Mucosa of descending colon (tissue), 3 donors: ENCODE results near the gene FRAS1. TPM values are rescaled to one million over a fixed set of nuclear protein-coding genes. Genes with fewer than 3 reads are reported as not detected.

Experiments
- ATAC-seq: fragments of 200-7000 bp; cut with Tn5 transposase; one replicate; pipeline ENCODE4 v1.9.1; 2020; ENCODE audit warnings: mild to moderate bottlenecking, moderate library complexity
- DNase-seq, 3 donors: peaks; one replicate each; pipeline ENCODE4 v3.0.0-alpha.2; 2020
- H3K36me3 ChIP-seq: fragments of 200-600 bp; one replicate; pipeline ENCODE4 v1.8.0; 2021; ENCODE audit warnings: low read depth, mild to moderate bottlenecking
- H3K4me1 ChIP-seq: fragments of 200-600 bp; one replicate; pipeline ENCODE4 v1.8.0; 2021; ENCODE audit warnings: low read depth, mild to moderate bottlenecking
- H3K4me3 ChIP-seq: fragments of 200-600 bp; one replicate; pipeline ENCODE4 v1.8.0; 2021; ENCODE audit warnings: mild to moderate bottlenecking
- H3K9me3 ChIP-seq: fragments of 200-600 bp; one replicate; pipeline ENCODE4 v1.8.0; 2021; ENCODE audit warnings: mild to moderate bottlenecking
- CTCF ChIP-seq: fragments of 200-600 bp; IDR thresholded peaks from one replicate; pipeline ENCODE4 v1.8.0; 2022; ENCODE audit warnings: antibody characterized with exemption, mild to moderate bottlenecking
- intact Hi-C, 2 donors: fragments of 100-400 bp; cut with DNase I in 1 of 2; cut with micrococcal nuclease in 1 of 2; formaldehyde crosslinking; loops; one replicate each; pipeline versions ENCODE4 v1.11.0 to v1.11.1; 2022; cut with DNase I, micrococcal nuclease
- total RNA-seq, 3 donors: library from RNA; stranded (reverse); fragmentation: NEBNext Ultra II Directional in 2 of 3; extraction: Animal tissue kit (Norgen Biotek cat#: 25700) in 2 of 3; gene quantifications; one replicate each; pipeline versions ENCODE4 v1.2.1 to v1.2.4, GENCODE V29; 2021 to 2023
- donor health status: DM: no; HTN: no; CAD: no; lungs with moderate emphysema.
- donor health status: DM: no; HTN: no; CAD: no.
- donor health status: DM: no; HTN: yes; CAD: no.

The FRAS1 gene
- total RNA-seq, 3 donors from 2014 or later: 1.2 to 9.3 (median 2.2) TPM

- Histone ChIP-seq H3K4me3 (no peak overlapping the region), H3K9me3 (no peaks in the 10 kb centered on the region), H3K4me1 (no peaks in the 10 kb centered on the region), H3K36me3 (no peaks in the 10 kb centered on the region)
- no peak for DNase-seq
- intact Hi-C loops: no loop called here
- no peak for ATAC-seq
- no peak for TF ChIP-seq CTCF
Observed at GRCh38 chr4:78310740-78311115, 253.6 kb downstream of the FRAS1 start.

GRCh38 chr4:78311306-78311705 is 254.2 kb downstream of the FRAS1 start:
- DNase-seq (no peak), ATAC-seq (no peak)
- no peaks in the 10 kb centered on the region for H3K4me1 ChIP-seq
- intact Hi-C loops: no loop called here
- no peaks in the 10 kb centered on the region for H3K9me3 ChIP-seq
- H3K36me3 ChIP-seq: no peaks in the 10 kb centered on the region
- no peak for TF ChIP-seq CTCF
- H3K4me3 ChIP-seq: no peak overlapping the region

- no peak overlapping the region for H3K4me3 ChIP-seq
- no peaks in the 10 kb centered on the region for H3K36me3 ChIP-seq
- H3K9me3 ChIP-seq: no peaks in the 10 kb centered on the region
- no peaks in the 10 kb centered on the region for H3K4me1 ChIP-seq
- no peak for TF ChIP-seq CTCF
- intact Hi-C loops: no loop called here
- ATAC-seq (no peak), DNase-seq (no peak)
Observed at GRCh38 chr4:78312989-78313753, 256.0 kb downstream of the FRAS1 start.

- H3K4me1 ChIP-seq: no peaks in the 10 kb centered on the region
- no peak for TF ChIP-seq CTCF
- H3K9me3 ChIP-seq: no peaks in the 10 kb centered on the region
- no peak overlapping the region for H3K4me3 ChIP-seq
- ATAC-seq (no peak), DNase-seq (no peak)
- no peaks in the 10 kb centered on the region for H3K36me3 ChIP-seq
- intact Hi-C loops: no loop called here
Observed at GRCh38 chr4:78313754-78314120, 256.6 kb downstream of the FRAS1 start.

GRCh38 chr4:78318126-78318525 is 261.0 kb downstream of the FRAS1 start:
- no peak for DNase-seq
- no peak for TF ChIP-seq CTCF

More at GRCh38 chr4:78318126-78318525, 261.0 kb downstream of the FRAS1 start:
- ATAC-seq: no peak
- no peak overlapping the region for H3K4me3 ChIP-seq
- intact Hi-C loops: no loop called here
- no peaks in the 10 kb centered on the region for H3K36me3 ChIP-seq
- no peaks in the 10 kb centered on the region for H3K4me1 ChIP-seq
- no peaks in the 10 kb centered on the region for H3K9me3 ChIP-seq
